Lung (tissue), 12 donors: ENCODE results near the gene BTBD1. TPM values are rescaled to one million over a fixed set of nuclear protein-coding genes. Genes with fewer than 3 reads are reported as not detected.

ENCODE experiments used
- ATAC-seq: fragments of 200-7000 bp; cut with Tn5 transposase; one replicate; pipeline ENCODE4 v1.9.1; 2020; ENCODE audit warnings: moderate number of reproducible peaks; ENCODE audit not compliant: insufficient read depth, low FRiP score
- DNase-seq, 3 donors: peaks; one replicate each; pipeline ENCODE4 v3.0.0-alpha.2; 2013 to 2017
- H3K27ac ChIP-seq, 2 donors: one replicate each; pipeline ENCODE4 v1.5.1; 2013; ENCODE audit warnings: mild to moderate bottlenecking in 2 of 2, moderate library complexity in 2 of 2, control low read depth in 1 of 2, inconsistent platforms in 1 of 2, low read depth in 1 of 2, low read length in 1 of 2
- H3K27me3 ChIP-seq, 3 donors: one replicate each; pipeline ENCODE4 v1.5.1; 2013; ENCODE audit warnings: low read length in 2 of 3; ENCODE audit not compliant: control insufficient read depth in 3 of 3, insufficient read depth in 3 of 3
- H3K36me3 ChIP-seq, 4 donors: one replicate each; pipeline ENCODE4 v1.5.1; 2013; ENCODE audit warnings: low read length in 4 of 4, mild to moderate bottlenecking in 1 of 4, moderate library complexity in 1 of 4; ENCODE audit not compliant: control insufficient read depth in 4 of 4, insufficient read depth in 4 of 4
- H3K4me1 ChIP-seq, 5 donors: one replicate each; pipeline ENCODE4 v1.5.1; 2013; ENCODE audit warnings: low read length in 5 of 5, mild to moderate bottlenecking in 2 of 5, moderate library complexity in 1 of 5; ENCODE audit not compliant: control insufficient read depth in 5 of 5, insufficient read depth in 5 of 5
- H3K4me3 ChIP-seq: one replicate; pipeline ENCODE4 v1.5.1; 2013; ENCODE audit warnings: mild to moderate bottlenecking, control low read depth, moderate library complexity
- H3K9ac ChIP-seq, 2 donors: one replicate each; pipeline ENCODE4 v1.5.1; 2013; ENCODE audit warnings: low read length in 2 of 2, control low read depth in 1 of 2; ENCODE audit not compliant: insufficient read depth in 1 of 2
- H3K9me3 ChIP-seq, 4 donors: one replicate each; pipeline ENCODE4 v1.5.1; 2013; ENCODE audit warnings: low read length in 3 of 4, mild to moderate bottlenecking in 1 of 4, moderate library complexity in 1 of 4; ENCODE audit not compliant: control insufficient read depth in 4 of 4, insufficient read depth in 3 of 4
- CTCF ChIP-seq: IDR thresholded peaks from 2 replicates; pipeline ENCODE4 v1.5.1; 2012; ENCODE audit warnings: mild to moderate bottlenecking; ENCODE audit errors: control extremely low read depth, extremely low read depth
- WGBS, 2 donors: extraction: QIAGEN DNeasy Blood & Tissue Kit; methylation state at CpG; one replicate each; pipeline ENCODE4 v1.1.7; 2013; 5-methylcytosine and 5-hydroxymethylcytosine counted together
- polyA plus RNA-seq, 2 donors: library from polyadenylated mRNA; stranded (reverse); fragments of 200-250 nt; gene quantifications; one replicate each; pipeline ENCODE4 v1.2.1, GENCODE V29; 2013
- total RNA-seq, 2 donors: library from RNA; depleted of rRNA in 1 of 2; stranded (reverse); fragments of >200 nt in 1 of 2; gene quantifications; one replicate each; pipeline ENCODE4 v1.2.1, GENCODE V29; 2014 to 2021
- donor health status: control.
- donor health status: control.
- donor health status: Bipolar disorder and iron deficiency.
- donor health status: healthy.
- donor health status: DM: yes; HTN: yes; CAD: no.

The BTBD1 gene
- total and polyA plus RNA-seq, 4 donors = 10.7 to 71.0 (median 37.0) TPM

- H3K36me3 ChIP-seq = peaks cover 10 to 12% (median 11%) of the 10 kb centered on the region in 4 donors
- no peak overlapping the region for H3K27ac ChIP-seq
- no peaks in the 10 kb centered on the region for H3K27me3 ChIP-seq
- H3K9me3 ChIP-seq = peaks cover 0 to 2% (median 0%) of the 10 kb centered on the region in 4 donors
- WGBS, 2 donors = 96 to 98% methylated on average over 8 of the region's 8 CpGs
- DNase-seq (no peak), ATAC-seq (no peak)
- no peaks in the 10 kb centered on the region for H3K4me1 ChIP-seq
- H3K9ac ChIP-seq = no peak overlapping the region
- no peak for TF ChIP-seq CTCF
- no peak overlapping the region for H3K4me3 ChIP-seq
Observed at GRCh38 chr15:83030021-83030420, 37.0 kb downstream of the BTBD1 start.

- Histone ChIP-seq H3K9ac (no peak overlapping the region), H3K4me1 (peaks cover 0 to 1% (median 0%) of the 10 kb centered on the region in 5 donors), H3K36me3 (peaks cover 9 to 23% (median 14%) of the 10 kb centered on the region in 4 donors), H3K4me3 (no peak overlapping the region), H3K27me3 (no peaks in the 10 kb centered on the region), H3K27ac (no peak overlapping the region), H3K9me3 (no peaks in the 10 kb centered on the region)
- TF ChIP-seq CTCF = no peak
- 86 to 88% methylated on average over 2 of the region's 2 CpGs for WGBS, 2 donors
- no peak for ATAC-seq
- DNase-seq = peak in 1 of 3 donors; percentile 30
Observed at GRCh38 chr15:83018436-83018835, 48.6 kb downstream of the BTBD1 start.

GRCh38 chr15:83016906-83017305 lies 50.1 kb downstream of the BTBD1 start:
- Histone ChIP-seq H3K27me3 (no peaks in the 10 kb centered on the region), H3K9ac (no peak overlapping the region), H3K9me3 (no peaks in the 10 kb centered on the region), H3K4me3 (no peak overlapping the region), H3K27ac (no peak overlapping the region), H3K4me1 (peaks cover 0 to 12% (median 3%) of the 10 kb centered on the region in 5 donors), H3K36me3 (peaks cover 9 to 23% (median 14%) of the 10 kb centered on the region in 4 donors)
- ATAC-seq (no peak), DNase-seq (no peak)
- WGBS, 2 donors = 87 to 94% methylated on average over 5 of the region's 5 CpGs
- no peak for TF ChIP-seq CTCF

GRCh38 chr15:83015361-83015760 lies 51.7 kb downstream of the BTBD1 start:
- DNase-seq = no peak
- 83 to 84% methylated on average over 4 of the region's 4 CpGs for WGBS, 2 donors
- Histone ChIP-seq H3K4me1 (peaks cover 0 to 22% (median 6%) of the 10 kb centered on the region in 5 donors), H3K27me3 (no peaks in the 10 kb centered on the region), H3K4me3 (no peak overlapping the region), H3K9ac (no peak overlapping the region), H3K9me3 (no peaks in the 10 kb centered on the region), H3K36me3 (peaks cover 10 to 19% (median 12%) of the 10 kb centered on the region in 4 donors), H3K27ac (no peak overlapping the region)
- ATAC-seq = no peak
- TF ChIP-seq CTCF = no peak
